ENCODE data around the gene IL23R. TPM values are rescaled to one million over a fixed set of nuclear protein-coding genes. Genes with fewer than 3 reads are reported as not detected.

The IL23R gene
- not detected in 2 replicates for total RNA-seq

GRCh38 chr1:67166196-67166595 is at the start of gene IL23R:
TSS of gene IL23R (plus strand) at chr1:67166454. CDS start at chr1:67168121, 1,667 bp downstream.

GRCh38 chr1:67134695-67135094 is 31.6 kb upstream of the IL23R start, which contains the start of gene C1orf141:
TSS of gene C1orf141 (minus strand) at chr1:67134970. CDS start at chr1:67127240, 7,730 bp downstream.

DNA sequence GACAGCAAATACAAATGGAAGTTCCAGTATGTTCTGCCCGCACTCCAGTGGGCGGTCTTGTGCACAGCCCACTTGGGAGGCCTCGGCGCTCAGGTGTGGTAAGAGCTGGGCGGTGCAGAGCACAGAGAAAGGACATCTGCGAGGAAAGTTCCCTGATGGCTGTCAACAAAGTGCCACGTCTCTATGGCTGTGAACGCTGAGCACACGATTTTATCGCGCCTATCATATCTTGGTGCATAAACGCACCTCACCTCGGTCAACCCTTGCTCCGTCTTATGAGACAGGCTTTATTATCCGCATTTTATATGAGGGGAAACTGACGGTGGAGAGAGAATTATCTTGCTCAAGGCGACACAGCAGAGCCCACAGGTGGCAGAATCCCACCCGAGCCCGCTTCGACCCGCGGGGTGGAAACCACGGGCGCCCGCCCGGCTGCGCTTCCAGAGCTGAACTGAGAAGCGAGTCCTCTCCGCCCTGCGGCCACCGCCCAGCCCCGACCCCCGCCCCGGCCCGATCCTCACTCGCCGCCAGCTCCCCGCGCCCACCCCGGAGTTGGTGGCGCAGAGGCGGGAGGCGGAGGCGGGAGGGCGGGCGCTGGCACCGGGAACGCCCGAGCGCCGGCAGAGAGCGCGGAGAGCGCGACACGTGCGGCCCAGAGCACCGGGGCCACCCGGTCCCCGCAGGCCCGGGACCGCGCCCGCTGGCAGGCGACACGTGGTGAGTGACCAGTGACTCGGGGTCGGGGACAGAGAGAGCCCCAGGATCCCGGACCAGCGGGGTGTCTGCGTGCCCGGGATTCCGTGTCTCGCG is 141.2 kb downstream of the IL23R start, which contains the start of gene IL12RB2:
TSS of gene IL12RB2 (plus strand) at position 623 of the 810 bp plus-strand sequence. CDS start 12,496 bp downstream, outside the sequence.

Other genes with a start within 250 kb of the IL23R start
- 8.4 and 10.8 TPM in 2 replicates for gene DNAI4, start 241.6 kb upstream of the IL23R start, total RNA-seq
- gene MIER1, start 241.5 kb upstream of the IL23R start, total RNA-seq = 28.1 and 38.2 TPM in 2 replicates
- 7.7 and 8.4 TPM in 2 replicates for gene SLC35D1, start 112.3 kb upstream of the IL23R start, total RNA-seq
- not detected in 2 replicates for gene C1orf141, start 31.5 kb upstream of the IL23R start, total RNA-seq
- not detected in 2 replicates for gene IL12RB2, start 141.4 kb downstream of the IL23R start, total RNA-seq